ENCODE measurements around the gene MAN2A2. TPM values are rescaled to one million over a fixed set of nuclear protein-coding genes. Genes with fewer than 3 reads are reported as not detected.

Gene MAN2A2
- total RNA-seq, 1 experiment from 2014 or later: 31.0 TPM

DNA sequence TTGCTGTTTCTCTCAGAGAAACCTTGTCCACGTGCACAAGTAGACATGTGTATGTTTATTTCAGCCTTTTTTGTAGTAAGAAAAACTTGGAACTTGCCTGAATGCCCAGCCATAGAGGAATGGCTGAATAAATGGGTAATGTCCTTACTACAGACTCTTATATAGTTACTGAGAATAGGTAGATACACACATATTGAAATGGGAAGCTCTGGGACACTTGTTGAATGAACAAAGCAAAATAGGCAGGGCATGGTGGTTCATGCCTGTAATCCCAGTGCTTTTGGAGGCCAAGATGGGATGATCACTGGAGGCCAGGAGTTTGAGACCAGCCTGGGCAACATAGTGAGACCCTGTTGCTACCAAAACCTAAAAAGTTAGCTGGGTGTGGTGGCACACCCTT is 33.7 kb downstream of the MAN2A2 start:
- POLR2A ChIA-PET: no interaction called here

DNA sequence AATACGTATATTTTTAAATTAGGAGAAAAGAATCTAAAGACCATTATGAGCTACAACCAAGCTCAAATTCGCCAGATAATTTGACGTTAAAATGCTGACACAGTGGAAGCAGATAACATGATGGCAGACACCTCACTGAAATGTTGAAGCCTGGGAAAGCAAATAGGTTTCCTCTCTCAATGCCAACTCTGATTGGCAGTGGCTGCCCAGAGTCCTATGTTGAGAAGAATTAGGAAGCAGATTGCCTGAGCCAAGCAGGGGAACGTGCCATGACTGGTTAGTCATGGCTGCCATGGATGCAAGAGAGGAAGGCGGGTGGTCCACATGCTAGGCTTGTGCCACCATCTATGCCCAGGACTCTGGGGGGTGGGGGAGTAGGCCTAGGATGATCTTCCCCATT is 35.2 kb downstream of the MAN2A2 start:
- Mint-ChIP-seq H3K4me3 (no peak overlapping the region), H3K9me3 (no peaks in the 10 kb centered on the region), H3K27me3 (ENCODE audit: low read depth) (peaks cover 7% of the 10 kb centered on the region), H3K4me1 (peaks cover 15% of the 10 kb centered on the region), H3K36me3 (peaks cover 46% of the 10 kb centered on the region), H3K27ac (no peak overlapping the region)
- TF ChIP-seq, protein P1, sequence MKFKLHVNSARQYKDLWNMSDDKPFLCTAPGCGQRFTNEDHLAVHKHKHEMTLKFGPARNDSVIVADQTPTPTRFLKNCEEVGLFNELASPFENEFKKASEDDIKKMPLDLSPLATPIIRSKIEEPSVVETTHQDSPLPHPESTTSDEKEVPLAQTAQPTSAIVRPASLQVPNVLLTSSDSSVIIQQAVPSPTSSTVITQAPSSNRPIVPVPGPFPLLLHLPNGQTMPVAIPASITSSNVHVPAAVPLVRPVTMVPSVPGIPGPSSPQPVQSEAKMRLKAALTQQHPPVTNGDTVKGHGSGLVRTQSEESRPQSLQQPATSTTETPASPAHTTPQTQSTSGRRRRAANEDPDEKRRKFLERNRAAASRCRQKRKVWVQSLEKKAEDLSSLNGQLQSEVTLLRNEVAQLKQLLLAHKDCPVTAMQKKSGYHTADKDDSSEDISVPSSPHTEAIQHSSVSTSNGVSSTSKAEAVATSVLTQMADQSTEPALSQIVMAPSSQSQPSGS (CRISPR knock-in tag; IDR thresholded peaks at IDR 0.05; ENCODE audit: borderline replicate concordance, low read depth): no peak
- TF ChIP-seq, protein P2, sequence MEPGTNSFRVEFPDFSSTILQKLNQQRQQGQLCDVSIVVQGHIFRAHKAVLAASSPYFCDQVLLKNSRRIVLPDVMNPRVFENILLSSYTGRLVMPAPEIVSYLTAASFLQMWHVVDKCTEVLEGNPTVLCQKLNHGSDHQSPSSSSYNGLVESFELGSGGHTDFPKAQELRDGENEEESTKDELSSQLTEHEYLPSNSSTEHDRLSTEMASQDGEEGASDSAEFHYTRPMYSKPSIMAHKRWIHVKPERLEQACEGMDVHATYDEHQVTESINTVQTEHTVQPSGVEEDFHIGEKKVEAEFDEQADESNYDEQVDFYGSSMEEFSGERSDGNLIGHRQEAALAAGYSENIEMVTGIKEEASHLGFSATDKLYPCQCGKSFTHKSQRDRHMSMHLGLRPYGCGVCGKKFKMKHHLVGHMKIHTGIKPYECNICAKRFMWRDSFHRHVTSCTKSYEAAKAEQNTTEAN (CRISPR knock-in tag; IDR thresholded peaks at IDR 0.05): no peak
- no peak for TF ChIP-seq TEAD1 (CRISPR knock-in tag; IDR thresholded peaks at IDR 0.05)
- TF ChIP-seq, protein P3, sequence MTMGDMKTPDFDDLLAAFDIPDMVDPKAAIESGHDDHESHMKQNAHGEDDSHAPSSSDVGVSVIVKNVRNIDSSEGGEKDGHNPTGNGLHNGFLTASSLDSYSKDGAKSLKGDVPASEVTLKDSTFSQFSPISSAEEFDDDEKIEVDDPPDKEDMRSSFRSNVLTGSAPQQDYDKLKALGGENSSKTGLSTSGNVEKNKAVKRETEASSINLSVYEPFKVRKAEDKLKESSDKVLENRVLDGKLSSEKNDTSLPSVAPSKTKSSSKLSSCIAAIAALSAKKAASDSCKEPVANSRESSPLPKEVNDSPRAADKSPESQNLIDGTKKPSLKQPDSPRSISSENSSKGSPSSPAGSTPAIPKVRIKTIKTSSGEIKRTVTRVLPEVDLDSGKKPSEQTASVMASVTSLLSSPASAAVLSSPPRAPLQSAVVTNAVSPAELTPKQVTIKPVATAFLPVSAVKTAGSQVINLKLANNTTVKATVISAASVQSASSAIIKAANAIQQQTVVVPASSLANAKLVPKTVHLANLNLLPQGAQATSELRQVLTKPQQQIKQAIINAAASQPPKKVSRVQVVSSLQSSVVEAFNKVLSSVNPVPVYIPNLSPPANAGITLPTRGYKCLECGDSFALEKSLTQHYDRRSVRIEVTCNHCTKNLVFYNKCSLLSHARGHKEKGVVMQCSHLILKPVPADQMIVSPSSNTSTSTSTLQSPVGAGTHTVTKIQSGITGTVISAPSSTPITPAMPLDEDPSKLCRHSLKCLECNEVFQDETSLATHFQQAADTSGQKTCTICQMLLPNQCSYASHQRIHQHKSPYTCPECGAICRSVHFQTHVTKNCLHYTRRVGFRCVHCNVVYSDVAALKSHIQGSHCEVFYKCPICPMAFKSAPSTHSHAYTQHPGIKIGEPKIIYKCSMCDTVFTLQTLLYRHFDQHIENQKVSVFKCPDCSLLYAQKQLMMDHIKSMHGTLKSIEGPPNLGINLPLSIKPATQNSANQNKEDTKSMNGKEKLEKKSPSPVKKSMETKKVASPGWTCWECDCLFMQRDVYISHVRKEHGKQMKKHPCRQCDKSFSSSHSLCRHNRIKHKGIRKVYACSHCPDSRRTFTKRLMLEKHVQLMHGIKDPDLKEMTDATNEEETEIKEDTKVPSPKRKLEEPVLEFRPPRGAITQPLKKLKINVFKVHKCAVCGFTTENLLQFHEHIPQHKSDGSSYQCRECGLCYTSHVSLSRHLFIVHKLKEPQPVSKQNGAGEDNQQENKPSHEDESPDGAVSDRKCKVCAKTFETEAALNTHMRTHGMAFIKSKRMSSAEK (CRISPR knock-in tag; IDR thresholded peaks at IDR 0.05; ENCODE audit: borderline replicate concordance): no peak
- TF ChIP-seq NFYB (CRISPR knock-in tag; conservative IDR thresholded peaks at IDR 0.05; ENCODE audit: low read depth): no peak
- TF ChIP-seq ESRRA (CRISPR knock-in tag; IDR thresholded peaks at IDR 0.05; ENCODE audit: borderline replicate concordance): no peak
- TF ChIP-seq, protein P4, sequence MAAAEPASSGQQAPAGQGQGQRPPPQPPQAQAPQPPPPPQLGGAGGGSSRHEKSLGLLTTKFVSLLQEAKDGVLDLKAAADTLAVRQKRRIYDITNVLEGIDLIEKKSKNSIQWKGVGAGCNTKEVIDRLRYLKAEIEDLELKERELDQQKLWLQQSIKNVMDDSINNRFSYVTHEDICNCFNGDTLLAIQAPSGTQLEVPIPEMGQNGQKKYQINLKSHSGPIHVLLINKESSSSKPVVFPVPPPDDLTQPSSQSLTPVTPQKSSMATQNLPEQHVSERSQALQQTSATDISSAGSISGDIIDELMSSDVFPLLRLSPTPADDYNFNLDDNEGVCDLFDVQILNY (CRISPR knock-in tag; IDR thresholded peaks at IDR 0.05): no peak
- TF ChIP-seq, protein P5, sequence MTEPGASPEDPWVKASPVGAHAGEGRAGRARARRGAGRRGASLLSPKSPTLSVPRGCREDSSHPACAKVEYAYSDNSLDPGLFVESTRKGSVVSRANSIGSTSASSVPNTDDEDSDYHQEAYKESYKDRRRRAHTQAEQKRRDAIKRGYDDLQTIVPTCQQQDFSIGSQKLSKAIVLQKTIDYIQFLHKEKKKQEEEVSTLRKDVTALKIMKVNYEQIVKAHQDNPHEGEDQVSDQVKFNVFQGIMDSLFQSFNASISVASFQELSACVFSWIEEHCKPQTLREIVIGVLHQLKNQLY (CRISPR knock-in tag; IDR thresholded peaks at IDR 0.05): no peak
- no peak for TF ChIP-seq ZBTB21 (CRISPR knock-in tag; IDR thresholded peaks at IDR 0.05; ENCODE audit: borderline replicate concordance)
- TF ChIP-seq, protein P6, sequence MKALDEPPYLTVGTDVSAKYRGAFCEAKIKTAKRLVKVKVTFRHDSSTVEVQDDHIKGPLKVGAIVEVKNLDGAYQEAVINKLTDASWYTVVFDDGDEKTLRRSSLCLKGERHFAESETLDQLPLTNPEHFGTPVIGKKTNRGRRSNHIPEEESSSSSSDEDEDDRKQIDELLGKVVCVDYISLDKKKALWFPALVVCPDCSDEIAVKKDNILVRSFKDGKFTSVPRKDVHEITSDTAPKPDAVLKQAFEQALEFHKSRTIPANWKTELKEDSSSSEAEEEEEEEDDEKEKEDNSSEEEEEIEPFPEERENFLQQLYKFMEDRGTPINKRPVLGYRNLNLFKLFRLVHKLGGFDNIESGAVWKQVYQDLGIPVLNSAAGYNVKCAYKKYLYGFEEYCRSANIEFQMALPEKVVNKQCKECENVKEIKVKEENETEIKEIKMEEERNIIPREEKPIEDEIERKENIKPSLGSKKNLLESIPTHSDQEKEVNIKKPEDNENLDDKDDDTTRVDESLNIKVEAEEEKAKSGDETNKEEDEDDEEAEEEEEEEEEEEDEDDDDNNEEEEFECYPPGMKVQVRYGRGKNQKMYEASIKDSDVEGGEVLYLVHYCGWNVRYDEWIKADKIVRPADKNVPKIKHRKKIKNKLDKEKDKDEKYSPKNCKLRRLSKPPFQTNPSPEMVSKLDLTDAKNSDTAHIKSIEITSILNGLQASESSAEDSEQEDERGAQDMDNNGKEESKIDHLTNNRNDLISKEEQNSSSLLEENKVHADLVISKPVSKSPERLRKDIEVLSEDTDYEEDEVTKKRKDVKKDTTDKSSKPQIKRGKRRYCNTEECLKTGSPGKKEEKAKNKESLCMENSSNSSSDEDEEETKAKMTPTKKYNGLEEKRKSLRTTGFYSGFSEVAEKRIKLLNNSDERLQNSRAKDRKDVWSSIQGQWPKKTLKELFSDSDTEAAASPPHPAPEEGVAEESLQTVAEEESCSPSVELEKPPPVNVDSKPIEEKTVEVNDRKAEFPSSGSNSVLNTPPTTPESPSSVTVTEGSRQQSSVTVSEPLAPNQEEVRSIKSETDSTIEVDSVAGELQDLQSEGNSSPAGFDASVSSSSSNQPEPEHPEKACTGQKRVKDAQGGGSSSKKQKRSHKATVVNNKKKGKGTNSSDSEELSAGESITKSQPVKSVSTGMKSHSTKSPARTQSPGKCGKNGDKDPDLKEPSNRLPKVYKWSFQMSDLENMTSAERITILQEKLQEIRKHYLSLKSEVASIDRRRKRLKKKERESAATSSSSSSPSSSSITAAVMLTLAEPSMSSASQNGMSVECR (CRISPR knock-in tag; IDR thresholded peaks at IDR 0.05; ENCODE audit: borderline replicate concordance): no peak
- no peak for TF ChIP-seq TCF7 (CRISPR knock-in tag; IDR thresholded peaks at IDR 0.05; ENCODE audit: low read depth)
- TF ChIP-seq FOXJ3 (CRISPR knock-in tag; IDR thresholded peaks at IDR 0.05; ENCODE audit: borderline replicate concordance): no peak
- no peak for TF ChIP-seq SMAD3 (CRISPR knock-in tag; IDR thresholded peaks at IDR 0.05; ENCODE audit: borderline replicate concordance)
- TF ChIP-seq GRHL2 (CRISPR knock-in tag; IDR thresholded peaks at IDR 0.05; ENCODE audit: insufficient replicate concordance, severe bottlenecking): no peak
- TF ChIP-seq ZNF138 (CRISPR knock-in tag; conservative IDR thresholded peaks at IDR 0.05): no peak
- no peak for TF ChIP-seq MXD4 (CRISPR knock-in tag; IDR thresholded peaks at IDR 0.05; ENCODE audit: borderline replicate concordance)
- no peak for TF ChIP-seq ZNF263 (CRISPR knock-in tag; IDR thresholded peaks at IDR 0.05; ENCODE audit: low read depth)
- DNase-seq (ENCODE audit: low spot score) (no peak), ATAC-seq (no peak)
- ChIA-PET CTCF (interaction anchor here (7.7 kb wide), 1 partner anchor 18 kb away, joined by 264 read pairs; the partner anchor contains the start of gene RCCD1), POLR2A (no interaction called here)

More for the DNA sequence above, 33.7 kb downstream of the MAN2A2 start:
- Mint-ChIP-seq H3K4me3 (peak overlapping the region; percentile 93), H3K27ac (no peak overlapping the region), H3K27me3 (ENCODE audit: low read depth) (peaks cover 12% of the 10 kb centered on the region), H3K4me1 (peaks cover 18% of the 10 kb centered on the region), H3K9me3 (no peaks in the 10 kb centered on the region), H3K36me3 (peaks cover 32% of the 10 kb centered on the region)
- CTCF ChIA-PET: interaction anchor here (1.0 to 7.7 kb wide), 5 partner anchors 19 to 335 kb away, joined by 3 to 264 read pairs (median 6); partner anchors contain the start of genes FES and RCCD1
- peak; percentile 35; the same call in 1 of the 2 replicates for TF ChIP-seq ZNF121 (CRISPR knock-in tag; IDR thresholded peaks at IDR 0.05)
- TF ChIP-seq, protein P7, sequence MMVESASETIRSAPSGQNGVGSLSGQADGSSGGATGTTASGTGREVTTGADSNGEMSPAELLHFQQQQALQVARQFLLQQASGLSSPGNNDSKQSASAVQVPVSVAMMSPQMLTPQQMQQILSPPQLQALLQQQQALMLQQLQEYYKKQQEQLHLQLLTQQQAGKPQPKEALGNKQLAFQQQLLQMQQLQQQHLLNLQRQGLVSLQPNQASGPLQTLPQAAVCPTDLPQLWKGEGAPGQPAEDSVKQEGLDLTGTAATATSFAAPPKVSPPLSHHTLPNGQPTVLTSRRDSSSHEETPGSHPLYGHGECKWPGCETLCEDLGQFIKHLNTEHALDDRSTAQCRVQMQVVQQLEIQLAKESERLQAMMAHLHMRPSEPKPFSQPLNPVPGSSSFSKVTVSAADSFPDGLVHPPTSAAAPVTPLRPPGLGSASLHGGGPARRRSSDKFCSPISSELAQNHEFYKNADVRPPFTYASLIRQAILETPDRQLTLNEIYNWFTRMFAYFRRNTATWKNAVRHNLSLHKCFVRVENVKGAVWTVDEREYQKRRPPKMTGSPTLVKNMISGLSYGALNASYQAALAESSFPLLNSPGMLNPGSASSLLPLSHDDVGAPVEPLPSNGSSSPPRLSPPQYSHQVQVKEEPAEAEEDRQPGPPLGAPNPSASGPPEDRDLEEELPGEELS (CRISPR knock-in tag; IDR thresholded peaks at IDR 0.05): no peak
- no peak for ATAC-seq
- no peak for DNase-seq (ENCODE audit: low spot score)

Data from WTC11 (cell line).